AG04450 (cell line): ENCODE data around the gene CDC25A. TPM values are rescaled to one million over a fixed set of nuclear protein-coding genes. Genes with fewer than 3 reads are reported as not detected.
A peak's percentile ranks its signal among the peaks of the same experiment; 100 is the strongest.

Experiments
- CTCF ChIA-PET: fragments of 300-600, 350-600 bp; formaldehyde crosslinking; extraction: SDS; loops from one replicate; lab custom pipeline; 2022; ENCODE audit warnings: antibody characterized with exemption, inconsistent platforms; lab: Charles Lee
- POLR2A ChIA-PET: fragments of 350-600 bp; formaldehyde crosslinking; extraction: SDS; loops from one replicate; lab custom pipeline; 2021; ENCODE audit warnings: antibody characterized with exemption, inconsistent platforms; lab: Yijun Ruan, JAX
- DNase-seq: peaks from one replicate; pipeline ENCODE4 v3.0.0-alpha.2; 2011; ENCODE audit warnings: low read depth, low spot score
- H3K27ac ChIP-seq: one replicate; pipeline ENCODE4 v1.5.1; 2012; ENCODE audit warnings: low read depth, low read length, control low read depth
- H3K27me3 ChIP-seq: one replicate; pipeline ENCODE4 v1.6.0; 2012; ENCODE audit warnings: low read length; ENCODE audit not compliant: control insufficient read depth, insufficient read depth
- H3K4me3 ChIP-seq: 2 replicates; pipeline ENCODE4 v1.5.1; 2011; ENCODE audit warnings: mild to moderate bottlenecking, low read depth, low read length, control low read depth
- H3K9me3 ChIP-seq: 2 replicates; pipeline ENCODE4 v1.5.1; 2012; ENCODE audit warnings: low read length; ENCODE audit not compliant: control insufficient read depth, insufficient read depth
- polyA minus RNA-seq: library from RNA; depleted of rRNA, polyadenylated mRNA; stranded (reverse); fragments of >200 nt; gene quantifications from 2 replicates; pipeline ENCODE4 v1.2.3, GENCODE V29; 2011; rRNA and poly(A)+ RNA removed
- polyA plus RNA-seq: library from polyadenylated mRNA; depleted of rRNA; stranded (reverse); fragments of >200 nt; gene quantifications from 2 replicates; pipeline ENCODE4 v1.2.3, GENCODE V29; 2011; rRNA removed
- TF ChIP-seq, protein P1 (sequence below): IDR thresholded peaks from 2 replicates; pipeline ENCODE4 v1.5.1; 2011; ENCODE audit warnings: low read depth, low read length, control low read depth, inconsistent platforms

The CDC25A gene
- 1.6 and 2.1 TPM in 2 replicates for polyA plus RNA-seq
- polyA minus RNA-seq, result 2.9 and 3.6 TPM in 2 replicates

DNA sequence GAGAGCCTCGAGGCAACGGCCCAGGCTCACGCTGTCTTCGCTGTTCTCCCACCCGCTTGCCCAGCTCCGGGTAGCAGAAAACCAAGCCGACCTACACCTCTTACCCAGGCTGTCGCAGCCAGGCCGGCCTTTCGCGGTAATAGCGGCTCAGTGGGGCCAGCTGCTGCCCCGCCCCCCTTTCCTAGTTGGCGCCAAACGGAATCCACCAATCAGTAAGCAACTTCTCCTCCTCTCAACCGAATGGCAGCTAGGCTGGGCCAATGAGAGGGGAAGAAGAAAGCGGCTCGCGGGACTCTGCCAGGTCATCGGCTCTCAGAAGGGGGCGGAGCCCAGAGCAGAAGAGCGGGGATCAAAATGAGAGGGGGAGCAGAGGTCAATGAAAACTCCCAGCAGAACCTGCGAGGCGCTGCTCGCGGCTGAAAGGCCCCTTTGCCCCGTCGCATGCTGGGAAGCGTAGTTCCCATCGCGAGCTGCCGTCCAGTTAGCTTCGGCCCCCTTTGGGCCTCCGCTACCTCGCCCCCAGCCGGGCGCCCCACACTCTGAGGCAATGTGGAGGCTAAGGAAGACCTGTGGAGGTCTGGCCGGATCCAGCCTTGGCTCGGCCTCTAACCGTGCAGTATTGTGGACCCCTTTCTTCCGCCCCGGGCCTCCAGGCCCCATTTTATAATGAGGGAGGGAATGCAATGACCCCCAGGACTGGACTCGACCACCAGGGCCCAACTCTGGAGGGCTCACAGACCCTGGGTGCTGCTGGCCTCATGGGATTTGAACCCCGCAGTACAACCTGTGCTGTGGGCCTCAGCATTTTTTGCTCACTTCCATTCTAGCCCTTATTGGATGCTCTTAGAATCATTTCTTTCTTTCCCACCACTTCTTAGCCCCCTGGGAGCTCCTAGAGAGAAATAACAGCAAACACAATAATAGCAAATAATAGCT, at the start of gene CDC25A:
TSS of gene CDC25A (minus strand) at position 152 of the 936 bp plus-strand sequence. CDS start 470 bp downstream, outside the sequence.
- peak within 1 kb of the TSS; percentile 85 for H3K4me3 ChIP-seq
- POLR2A ChIA-PET, result interaction anchor here (0.5 to 1.1 kb wide), 3 partner anchors 52 to 567 kb away, joined by 3 to 5 read pairs (median 3); partner anchors contain the start of gene ZNF589
- TF ChIP-seq, protein P1, sequence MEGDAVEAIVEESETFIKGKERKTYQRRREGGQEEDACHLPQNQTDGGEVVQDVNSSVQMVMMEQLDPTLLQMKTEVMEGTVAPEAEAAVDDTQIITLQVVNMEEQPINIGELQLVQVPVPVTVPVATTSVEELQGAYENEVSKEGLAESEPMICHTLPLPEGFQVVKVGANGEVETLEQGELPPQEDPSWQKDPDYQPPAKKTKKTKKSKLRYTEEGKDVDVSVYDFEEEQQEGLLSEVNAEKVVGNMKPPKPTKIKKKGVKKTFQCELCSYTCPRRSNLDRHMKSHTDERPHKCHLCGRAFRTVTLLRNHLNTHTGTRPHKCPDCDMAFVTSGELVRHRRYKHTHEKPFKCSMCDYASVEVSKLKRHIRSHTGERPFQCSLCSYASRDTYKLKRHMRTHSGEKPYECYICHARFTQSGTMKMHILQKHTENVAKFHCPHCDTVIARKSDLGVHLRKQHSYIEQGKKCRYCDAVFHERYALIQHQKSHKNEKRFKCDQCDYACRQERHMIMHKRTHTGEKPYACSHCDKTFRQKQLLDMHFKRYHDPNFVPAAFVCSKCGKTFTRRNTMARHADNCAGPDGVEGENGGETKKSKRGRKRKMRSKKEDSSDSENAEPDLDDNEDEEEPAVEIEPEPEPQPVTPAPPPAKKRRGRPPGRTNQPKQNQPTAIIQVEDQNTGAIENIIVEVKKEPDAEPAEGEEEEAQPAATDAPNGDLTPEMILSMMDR, result no peak
- H3K9me3 ChIP-seq, result no peaks in the 10 kb centered on the region; the same call in 1 of the 2 replicates
- no peaks in the 10 kb centered on the region for H3K27me3 ChIP-seq
- DNase-seq, result peak; percentile 97
- peak within 1 kb of the TSS; percentile 21 for H3K27ac ChIP-seq
- CTCF ChIA-PET, result interaction anchor here (3.0 kb wide), 1 partner anchor 247 kb away, joined by 24 read pairs; no protein-coding TSS in a partner anchor

- Histone ChIP-seq H3K27ac (no peak overlapping the region), H3K4me3 (no peak overlapping the region), H3K9me3 (no peaks in the 10 kb centered on the region), H3K27me3 (no peaks in the 10 kb centered on the region)
- DNase-seq, result no peak
- CTCF ChIA-PET, result interaction anchor here (1.1 to 1.7 kb wide), 2 partner anchors 164 to 199 kb away, joined by 3 to 20 read pairs; no protein-coding TSS in a partner anchor
- POLR2A ChIA-PET, result no interaction called here
- TF ChIP-seq, protein P1, result no peak
Observed at GRCh38 chr3:48236531-48236930, 48.3 kb upstream of the CDC25A start.

GRCh38 chr3:48233542-48233941, 45.3 kb upstream of the CDC25A start:
- no peak overlapping the region for H3K4me3 ChIP-seq
- no peaks in the 10 kb centered on the region for H3K9me3 ChIP-seq
- no peaks in the 10 kb centered on the region for H3K27me3 ChIP-seq
- ChIA-PET POLR2A (no interaction called here), CTCF (interaction anchor here (3.6 kb wide), 1 partner anchor 203 kb away, joined by 27 read pairs; no protein-coding TSS in a partner anchor)
- TF ChIP-seq, protein P1, result no peak
- no peak overlapping the region for H3K27ac ChIP-seq
- no peak for DNase-seq

GRCh38 chr3:48232734-48233133, 44.5 kb upstream of the CDC25A start:
- ChIA-PET POLR2A (no interaction called here), CTCF (interaction anchor here (3.6 kb wide), 1 partner anchor 203 kb away, joined by 27 read pairs; no protein-coding TSS in a partner anchor)
- H3K27me3 ChIP-seq, result no peaks in the 10 kb centered on the region
- DNase-seq, result no peak
- no peaks in the 10 kb centered on the region for H3K9me3 ChIP-seq
- H3K27ac ChIP-seq, result no peak overlapping the region
- no peak overlapping the region for H3K4me3 ChIP-seq
- TF ChIP-seq, protein P1, result peak; percentile 46
